ENCODE data around the gene MEIOB.

MEIOB gene

GRCh38 chr16:1884889-1885288 lies 12.9 kb upstream of the MEIOB start:
- no peaks in the 10 kb centered on the region for H3K4me1 ChIP-seq (ENCODE audit: control insufficient read depth, insufficient read depth, low read length)
- no peak for TF ChIP-seq ZNF16 (tag by site-specific recombination; IDR thresholded peaks at IDR 0.05; ENCODE audit: low read depth)
- TF ChIP-seq ZNF248 (tag by site-specific recombination; IDR thresholded peaks at IDR 0.05) = no peak
- no peak for TF ChIP-seq HOXA7 (CRISPR knock-in tag; IDR thresholded peaks at IDR 0.05; ENCODE audit: borderline replicate concordance)
- TF ChIP-seq SP2 (tag by site-specific recombination; IDR thresholded peaks at IDR 0.05) = no peak
- TF ChIP-seq ZBTB26 (tag by site-specific recombination; optimal IDR thresholded peaks at IDR 0.05) = no peak
- TF ChIP-seq PRDM4 (tag by site-specific recombination; IDR thresholded peaks at IDR 0.05) = no peak
- no peak for TF ChIP-seq ZNF292 (tag by site-specific recombination; IDR thresholded peaks at IDR 0.05; ENCODE audit: borderline replicate concordance, low read depth)
- TF ChIP-seq ZBTB48 (tag by site-specific recombination; IDR thresholded peaks at IDR 0.05) = peak; percentile 84
- peak; percentile 70 for TF ChIP-seq SCRT2 (tag by site-specific recombination; IDR thresholded peaks at IDR 0.05)
- TF ChIP-seq ZNF174 (tag by site-specific recombination; IDR thresholded peaks at IDR 0.05) = no peak
- no peak for TF ChIP-seq ZNF580 (tag by site-specific recombination; IDR thresholded peaks at IDR 0.05)
- peak; percentile 62 for TF ChIP-seq SCRT1 (tag by site-specific recombination; IDR thresholded peaks at IDR 0.05; ENCODE audit: borderline replicate concordance)
- no peak for TF ChIP-seq ZFP69B (tag by site-specific recombination; IDR thresholded peaks at IDR 0.05)
- no peak overlapping the region for H3K4me3 ChIP-seq (ENCODE audit: low read depth, low read length)
- no peak overlapping the region for H3K27ac ChIP-seq (ENCODE audit: extremely low read depth, low read depth, low read length)
- H3K9me3 ChIP-seq (ENCODE audit: control insufficient read depth, insufficient read depth, low read depth, low read length) = no peaks in the 10 kb centered on the region
- no peaks in the 10 kb centered on the region for H3K36me3 ChIP-seq (ENCODE audit: control insufficient read depth in 2 of 2, insufficient read depth in 1 of 2, low read length in 2 of 2)
- POLR2A ChIA-PET = interaction anchor here (0.6 kb wide), 1 partner anchor 16 kb away, joined by 5 read pairs; no protein-coding TSS in a partner anchor
- CTCF ChIA-PET = interaction anchor here (0.6 to 2.7 kb wide), 6 partner anchors 10 to 494 kb away, joined by 3 to 14 read pairs (median 4); no protein-coding TSS in a partner anchor

GRCh38 chr16:1884155-1884760 lies 12.3 kb upstream of the MEIOB start:
- H3K27ac ChIP-seq (ENCODE audit: extremely low read depth, low read depth, low read length) = no peak overlapping the region
- ChIA-PET CTCF (interaction anchor here (0.7 to 2.7 kb wide), 6 partner anchors 10 to 495 kb away, joined by 3 to 14 read pairs (median 4); no protein-coding TSS in a partner anchor), POLR2A (interaction anchor here (0.6 kb wide), 1 partner anchor 17 kb away, joined by 5 read pairs; no protein-coding TSS in a partner anchor)
- no peaks in the 10 kb centered on the region for H3K4me1 ChIP-seq (ENCODE audit: control insufficient read depth, insufficient read depth, low read length)
- H3K9me3 ChIP-seq (ENCODE audit: control insufficient read depth, insufficient read depth, low read depth, low read length) = no peaks in the 10 kb centered on the region
- H3K4me3 ChIP-seq (ENCODE audit: low read depth, low read length) = no peak overlapping the region
- no peaks in the 10 kb centered on the region for H3K36me3 ChIP-seq (ENCODE audit: control insufficient read depth in 2 of 2, insufficient read depth in 1 of 2, low read length in 2 of 2)
- TF ChIP-seq ZBTB8A (tag by site-specific recombination; IDR thresholded peaks at IDR 0.05) (peak; percentile 44), ZNF214 (tag by site-specific recombination; IDR thresholded peaks at IDR 0.05; ENCODE audit: borderline replicate concordance) (no peak), ZNF629 (tag by site-specific recombination; IDR thresholded peaks at IDR 0.05) (peak; percentile 70), ZNF555 (tag by site-specific recombination; conservative IDR thresholded peaks at IDR 0.05) (no peak), PRDM4 (tag by site-specific recombination; IDR thresholded peaks at IDR 0.05) (0 out of 2 replicates have a peak, but pooled peaks have one; percentile 44)
